Neuronal stem cell (in vitro differentiated cells): ENCODE measurements around the gene PUM2. TPM values are rescaled to one million over a fixed set of nuclear protein-coding genes. Genes with fewer than 3 reads are reported as not detected.
A peak's percentile ranks its signal among the peaks of the same experiment; 100 is the strongest.

Experiments used
- DNase-seq: peaks from one replicate; pipeline ENCODE4 v3.0.0-alpha.2; 2013; ENCODE audit warnings: low spot score
- H2AFZ ChIP-seq: one replicate; pipeline ENCODE4 v1.6.1; 2013; ENCODE audit warnings: mild to moderate bottlenecking, low read length, inconsistent platforms
- H2AK5ac ChIP-seq: 2 replicates; pipeline ENCODE4 v1.6.1; 2013; ENCODE audit warnings: low read depth, mild to moderate bottlenecking, inconsistent platforms, low read length, moderate library complexity, mixed read lengths
- H2BK120ac ChIP-seq: 2 replicates; pipeline ENCODE4 v1.6.1; 2013; ENCODE audit warnings: low read depth, mild to moderate bottlenecking, inconsistent platforms, low read length, moderate library complexity, mixed read lengths
- H2BK12ac ChIP-seq: one replicate; pipeline ENCODE4 v1.6.1; 2013; ENCODE audit warnings: low read length, inconsistent platforms
- H2BK15ac ChIP-seq: 2 replicates; pipeline ENCODE4 v1.6.1; 2013; ENCODE audit warnings: mild to moderate bottlenecking, low read length, inconsistent platforms, mixed read lengths
- H2BK5ac ChIP-seq: one replicate; pipeline ENCODE4 v1.6.1; 2013; ENCODE audit warnings: inconsistent platforms, mild to moderate bottlenecking, low read length, moderate library complexity
- H3K14ac ChIP-seq: one replicate; pipeline ENCODE4 v1.6.1; 2013; ENCODE audit warnings: low read length, inconsistent platforms
- H3K18ac ChIP-seq: 2 replicates; pipeline ENCODE4 v1.6.1; 2013; ENCODE audit warnings: low read length, inconsistent platforms
- H3K23ac ChIP-seq: 2 replicates; pipeline ENCODE4 v1.6.1; 2013; ENCODE audit warnings: low read depth, mild to moderate bottlenecking, mixed read lengths, low read length, inconsistent platforms; ENCODE audit not compliant: poor library complexity
- H3K27ac ChIP-seq: replicated peaks from 3 replicates; pipeline ENCODE4 v1.5.1; 2013; ENCODE audit warnings: low read length, inconsistent platforms
- H3K27me3 ChIP-seq, 3 experiments: 2 replicates each; pipeline ENCODE4 v1.6.1; 2013; ENCODE audit warnings: low read length in 3 of 3, mild to moderate bottlenecking in 2 of 3, inconsistent platforms in 1 of 3, low read depth in 1 of 3, mixed read lengths in 1 of 3, moderate library complexity in 1 of 3; ENCODE audit not compliant: control insufficient read depth in 3 of 3, insufficient read depth in 3 of 3
- H3K36me3 ChIP-seq, 2 donors: replicated peaks in 1 of 2; 2 replicates each; pipeline ENCODE4 v1.6.1; 2013; ENCODE audit warnings: low read length in 2 of 2; ENCODE audit not compliant: control insufficient read depth in 2 of 2, insufficient read depth in 2 of 2
- H3K4ac ChIP-seq: 2 replicates; pipeline ENCODE4 v1.6.1; 2013; ENCODE audit warnings: inconsistent platforms, mild to moderate bottlenecking, low read length, moderate library complexity
- H3K4me1 ChIP-seq, 2 donors: 1 replicate in 1 of 2; 2 replicates in 1 of 2; pipeline ENCODE4 v1.6.1; 2013; ENCODE audit warnings: low read length in 2 of 2, low read depth in 1 of 2; ENCODE audit not compliant: control insufficient read depth in 2 of 2, insufficient read depth in 1 of 2
- H3K4me2 ChIP-seq: one replicate; pipeline ENCODE4 v1.6.1; 2013; ENCODE audit warnings: mild to moderate bottlenecking, low read length, inconsistent platforms; ENCODE audit not compliant: insufficient read depth, poor library complexity, severe bottlenecking
- H3K4me3 ChIP-seq, 2 donors: 2 replicates each; pipeline ENCODE4 v1.5.1; 2013; ENCODE audit warnings: low read length in 2 of 2, mild to moderate bottlenecking in 2 of 2, inconsistent platforms in 1 of 2, moderate library complexity in 1 of 2
- H3K79me1 ChIP-seq: one replicate; pipeline ENCODE4 v1.6.1; 2013; ENCODE audit warnings: low read depth, mild to moderate bottlenecking, inconsistent platforms, low read length, moderate library complexity
- H3K9ac ChIP-seq: one replicate; pipeline ENCODE4 v1.6.1; 2013; ENCODE audit warnings: mild to moderate bottlenecking, low read depth, low read length, inconsistent platforms; ENCODE audit not compliant: poor library complexity
- H3K9me3 ChIP-seq, 2 donors: replicated peaks in 1 of 2; 2 replicates each; pipeline versions ENCODE3 to v1.6.1; 2013; ENCODE audit warnings: low read length in 2 of 2, mild to moderate bottlenecking in 2 of 2, inconsistent platforms in 1 of 2, low read depth in 1 of 2, mixed read lengths in 1 of 2, moderate library complexity in 1 of 2; ENCODE audit not compliant: control insufficient read depth in 2 of 2, insufficient read depth in 1 of 2
- H4K8ac ChIP-seq: one replicate; pipeline ENCODE4 v1.6.1; 2013; ENCODE audit warnings: low read depth, mild to moderate bottlenecking, inconsistent platforms, low read length, moderate library complexity
- H4K91ac ChIP-seq: one replicate; pipeline ENCODE4 v1.6.1; 2013; ENCODE audit warnings: low read length, low read depth, mild to moderate bottlenecking, inconsistent platforms; ENCODE audit not compliant: poor library complexity
- WGBS, 2 donors: extraction: QIAGEN DNeasy Blood & Tissue Kit; methylation state at CpG; one replicate each; pipeline ENCODE4 v1.1.7; 2013; ENCODE audit warnings: missing lambda C conversion rate in 2 of 2, mixed read lengths in 1 of 2; ENCODE audit not compliant: insufficient read length in 2 of 2, insufficient replicate concordance in 1 of 2; ENCODE audit errors: extremely low coverage in 2 of 2; 5-methylcytosine and 5-hydroxymethylcytosine counted together
- small RNA-seq: library from polyadenylated mRNA; stranded (forward); fragments of <200 nt; extraction: miRNeasy Mini kit (QIAGEN cat#:217004); gene quantifications from one replicate; pipeline ENCODE3, GENCODE V24; 2013; ENCODE audit not compliant: insufficient read depth

The PUM2 gene

DNA sequence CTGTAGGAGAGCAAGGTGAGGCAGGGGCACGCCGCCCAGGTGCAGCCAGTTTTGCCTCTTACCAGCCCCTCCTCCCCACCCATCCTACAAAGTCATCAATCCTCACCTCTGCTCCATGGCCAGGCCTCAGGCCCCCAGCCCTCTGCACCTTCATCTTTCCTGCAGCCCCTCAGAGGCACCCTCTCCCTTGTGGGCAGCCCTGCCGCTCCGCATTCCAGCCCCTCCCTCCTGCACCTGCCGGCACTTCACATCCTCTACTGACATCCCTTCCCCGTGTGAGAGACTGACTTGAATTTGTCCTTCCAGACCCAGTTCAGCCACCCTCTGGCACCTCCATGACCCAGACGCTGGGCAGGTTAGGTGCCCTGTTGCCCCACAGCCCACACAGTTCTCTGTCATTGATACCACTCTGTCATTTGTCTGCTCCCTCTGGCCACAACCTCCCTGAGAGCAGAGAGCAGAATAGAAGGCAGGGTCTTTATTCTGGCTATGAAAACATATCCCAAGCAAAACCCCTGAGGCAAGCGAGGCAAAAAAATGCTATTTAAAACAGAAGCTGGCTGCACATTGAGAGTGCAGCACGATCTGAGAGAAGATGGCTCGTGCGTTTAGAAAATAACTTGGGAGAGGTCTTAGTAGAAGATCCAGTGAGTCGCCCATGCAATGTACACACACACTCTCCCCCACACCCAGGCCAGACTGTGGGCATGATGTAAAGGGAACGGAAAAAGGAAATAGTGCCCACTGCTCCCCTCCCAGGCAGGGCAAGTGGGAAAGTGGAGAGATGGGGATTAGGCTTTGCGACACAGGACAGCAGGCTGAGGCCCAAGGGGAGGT is 151.6 kb downstream of the PUM2 start:
- H2BK15ac ChIP-seq: peak overlapping the region; percentile 50

More for the DNA sequence above, 151.6 kb downstream of the PUM2 start:
- Histone ChIP-seq H3K27me3 (no peaks in the 10 kb centered on the region), H2AFZ (no peak overlapping the region), H4K91ac (no peak overlapping the region), H3K36me3 (peaks cover 30 to 35% of the 10 kb centered on the region in 2 donors), H3K23ac (peak overlapping the region; percentile 11), H3K27ac (no peak overlapping the region), H3K4me2 (no peak overlapping the region), H3K14ac (no peak overlapping the region), H2BK120ac (no peak overlapping the region), H4K8ac (no peak overlapping the region), H3K9ac (peak overlapping the region; percentile 65), H2AK5ac (peak overlapping the region; percentile 76), H2BK5ac (peak overlapping the region; percentile 56), H3K79me1 (no peaks in the 10 kb centered on the region), H2BK12ac (no peak overlapping the region), H3K9me3 (peaks cover 0 to 9% of the 10 kb centered on the region in 2 donors), H3K4ac (peak overlapping the region; percentile 31), H3K4me3 (no peak overlapping the region), H3K18ac (peak overlapping the region; percentile 54), H3K4me1 (peaks cover 1 to 9% of the 10 kb centered on the region in 2 donors)
- WGBS, 2 donors: no CpG with 5 or more reads among the region's 14 CpGs
- no peak for DNase-seq

Small RNA genes lying within 50 kb of the gene (small RNA-seq; reads per million reads assigned to genes)
- gene RNU7-113P: not detected
